ENCODE data around the gene DNMT3L.
"Not testable (repeated sequence)": the region's sequence is repeated elsewhere in the genome, so short reads cannot be mapped to it uniquely, and the experiment has no call there.

Gene DNMT3L

GRCh38 chr21:44285138-44285992 is 23.7 kb upstream of the DNMT3L start, which contains the start of gene AIRE:
Gene AIRE, plus strand, starts transcription at chr21:44285876. Its CDS starts 131 bp downstream, at chr21:44286007.
- peaks cover 0 to 6% (median 0%) of the 10 kb centered on the region in 11 experiments; a peak in 1 of 22 replicates for H3K27me3 ChIP-seq
- H3K9ac ChIP-seq = peak within 1 kb of the TSS in 2 of 11 experiments; percentile 9 to 33; a peak in 1 of 22 replicates
- H3K36me3 ChIP-seq = no peaks in the 10 kb centered on the region
- H4K20me1 ChIP-seq = peaks cover 0 to 9% (median 0%) of the 10 kb centered on the region in 11 experiments; a peak in 2 of 22 replicates
- H3K9me3 ChIP-seq (replicated peaks in 1 of 11) = no peaks in the 10 kb centered on the region
- H3K4me1 ChIP-seq = peaks cover 18 to 71% (median 66%) of the 10 kb centered on the region in 10 experiments
- no peak within 1 kb of the TSS for H3K27ac ChIP-seq
- no peak for TF ChIP-seq Cebpa-rat (IDR thresholded peaks at IDR 0.05)
- H3K4me2 ChIP-seq = peak within 1 kb of the TSS in 9 of 11 experiments; percentile 61 to 89 (median 74); a peak in 18 of 22 replicates
- no peak within 1 kb of the TSS for H3K4me3 ChIP-seq

- Histone ChIP-seq H3K27me3 (peaks cover 0 to 14% (median 0%) of the 10 kb centered on the region in 11 experiments; a peak in 3 of 22 replicates), H3K9ac (peak overlapping the region in 5 of 11 experiments; percentile 25 to 50 (median 35); a peak in 7 of 22 replicates), H3K9me3 (replicated peaks in 1 of 11) (no peaks in the 10 kb centered on the region), H3K36me3 (no peaks in the 10 kb centered on the region), H4K20me1 (no peaks in the 10 kb centered on the region; a peak in 2 of 22 replicates), H3K27ac (no peak overlapping the region; a peak in 1 of 22 replicates), H3K4me2 (peak overlapping the region; percentile 56 to 89 (median 73)), H3K4me3 (no peak overlapping the region), H3K4me1 (peaks cover 18 to 85% (median 78%) of the 10 kb centered on the region in 10 experiments)
- TF ChIP-seq Cebpa-rat (IDR thresholded peaks at IDR 0.05) = no peak
Observed at GRCh38 chr21:44283948-44284347, 22.3 kb upstream of the DNMT3L start.

GRCh38 chr21:44283211-44283785 is 21.6 kb upstream of the DNMT3L start:
- H3K36me3 ChIP-seq; H3K9ac ChIP-seq; H3K9me3 ChIP-seq (replicated peaks in 1 of 11); H3K27ac ChIP-seq; H4K20me1 ChIP-seq; H3K4me3 ChIP-seq: not testable (repeated sequence)
- Histone ChIP-seq H3K4me2 (peak overlapping the region in 10 of 11 experiments; percentile 60 to 89 (median 74); a peak in 19 of 22 replicates), H3K27me3 (peaks cover 0 to 14% (median 0%) of the 10 kb centered on the region in 11 experiments; a peak in 3 of 22 replicates), H3K4me1 (peaks cover 18 to 87% (median 78%) of the 10 kb centered on the region in 10 experiments)

GRCh38 chr21:44282370-44282769 is 20.7 kb upstream of the DNMT3L start:
- no peak overlapping the region for H3K9ac ChIP-seq
- no peak overlapping the region for H3K4me3 ChIP-seq
- H3K36me3 ChIP-seq = no peaks in the 10 kb centered on the region
- H3K27me3 ChIP-seq = peaks cover 0 to 14% (median 0%) of the 10 kb centered on the region in 11 experiments; a peak in 3 of 22 replicates
- peaks cover 16 to 82% (median 76%) of the 10 kb centered on the region in 10 experiments for H3K4me1 ChIP-seq
- H3K27ac ChIP-seq = no peak overlapping the region
- H4K20me1 ChIP-seq = no peaks in the 10 kb centered on the region; a peak in 2 of 22 replicates
- TF ChIP-seq Cebpa-rat (IDR thresholded peaks at IDR 0.05) = no peak
- peak overlapping the region in 8 of 11 experiments; percentile 61 to 89 (median 75); a peak in 12 of 22 replicates for H3K4me2 ChIP-seq
- H3K9me3 ChIP-seq (replicated peaks in 1 of 11) = no peaks in the 10 kb centered on the region

- H3K4me1 ChIP-seq = peaks cover 10 to 77% (median 72%) of the 10 kb centered on the region in 10 experiments
Observed at GRCh38 chr21:44281801-44282200, 20.1 kb upstream of the DNMT3L start.

GRCh38 chr21:44279354-44280260 is 17.9 kb upstream of the DNMT3L start:
- Histone ChIP-seq H3K4me3 (0 out of 20 replicates have a peak overlapping the region, but pooled peaks of 1 of the 10 experiments have one; percentile 29), H3K9ac (peak overlapping the region in 1 of 11 experiments; percentile 33; a peak in 1 of 22 replicates), H3K9me3 (replicated peaks in 1 of 11) (no peaks in the 10 kb centered on the region), H3K27ac (no peak overlapping the region), H4K20me1 (no peaks in the 10 kb centered on the region; a peak in 2 of 22 replicates), H3K36me3 (no peaks in the 10 kb centered on the region), H3K4me1 (peaks cover 9 to 59% (median 55%) of the 10 kb centered on the region in 10 experiments), H3K4me2 (peak overlapping the region in 10 of 11 experiments; percentile 7 to 95 (median 72); a peak in 18 of 22 replicates), H3K27me3 (peaks cover 0 to 14% (median 0%) of the 10 kb centered on the region in 11 experiments; a peak in 3 of 22 replicates)
- TF ChIP-seq Cebpa-rat (IDR thresholded peaks at IDR 0.05) = no peak

More at GRCh38 chr21:44281801-44282200, 20.1 kb upstream of the DNMT3L start:
- TF ChIP-seq Cebpa-rat (IDR thresholded peaks at IDR 0.05) = no peak
- H3K9ac ChIP-seq = no peak overlapping the region
- H3K4me3 ChIP-seq = no peak overlapping the region
- no peaks in the 10 kb centered on the region for H3K9me3 ChIP-seq (replicated peaks in 1 of 11)
- H3K36me3 ChIP-seq = no peaks in the 10 kb centered on the region
- peak overlapping the region in 8 of 11 experiments; percentile 55 to 89 (median 77); a peak in 15 of 22 replicates for H3K4me2 ChIP-seq
- peaks cover 0 to 14% (median 0%) of the 10 kb centered on the region in 11 experiments; a peak in 3 of 22 replicates for H3K27me3 ChIP-seq
- H3K27ac ChIP-seq = 0 out of 22 replicates have a peak overlapping the region, but pooled peaks of 1 of the 11 experiments have one; percentile 28
- H4K20me1 ChIP-seq = no peaks in the 10 kb centered on the region; a peak in 2 of 22 replicates

- H3K9me3 ChIP-seq (replicated peaks in 1 of 11) = no peaks in the 10 kb centered on the region
- H3K36me3 ChIP-seq = no peaks in the 10 kb centered on the region
- no peak overlapping the region for H3K4me3 ChIP-seq
- no peak overlapping the region for H3K27ac ChIP-seq
- no peaks in the 10 kb centered on the region for H4K20me1 ChIP-seq
- no peak overlapping the region for H3K9ac ChIP-seq
- peaks cover 0 to 6% (median 0%) of the 10 kb centered on the region in 11 experiments; a peak in 2 of 22 replicates for H3K27me3 ChIP-seq
- H3K4me2 ChIP-seq = no peak overlapping the region
- peaks cover 0 to 29% (median 19%) of the 10 kb centered on the region in 10 experiments; a peak in 18 of 20 replicates for H3K4me1 ChIP-seq
- TF ChIP-seq Cebpa-rat (IDR thresholded peaks at IDR 0.05) = no peak
Observed at GRCh38 chr21:44275041-44275440, 13.3 kb upstream of the DNMT3L start.

- Histone ChIP-seq H3K9ac (no peak overlapping the region), H3K27me3 (no peaks in the 10 kb centered on the region), H3K36me3 (no peaks in the 10 kb centered on the region), H3K27ac (no peak overlapping the region), H3K9me3 (replicated peaks in 1 of 11) (no peaks in the 10 kb centered on the region), H3K4me2 (no peak overlapping the region), H3K4me3 (no peak overlapping the region), H4K20me1 (no peaks in the 10 kb centered on the region), H3K4me1 (peaks cover 0 to 17% (median 8%) of the 10 kb centered on the region in 10 experiments; a peak in 14 of 20 replicates)
- TF ChIP-seq Cebpa-rat (IDR thresholded peaks at IDR 0.05) = no peak
Observed at GRCh38 chr21:44273046-44273445, 11.3 kb upstream of the DNMT3L start.
